GM23338 (cell line): ENCODE data around the gene ESRRB. TPM values are rescaled to one million over a fixed set of nuclear protein-coding genes. Genes with fewer than 3 reads are reported as not detected.

Experiments
- ATAC-seq: fragments of 200-7000 bp; cut with Tn5 transposase; 3 replicates; pipeline ENCODE4 v1.9.1; 2020
- DNase-seq: peaks from one replicate; pipeline ENCODE4 v3.0.0-alpha.2; 2015; ENCODE audit warnings: low spot score
- H2AFZ ChIP-seq: fragments of 200-600 bp; sonication (generic); 2 replicates; pipeline ENCODE4 v1.8.0; 2016; ENCODE audit warnings: antibody characterized with exemption, mild to moderate bottlenecking, moderate library complexity
- H3F3A ChIP-seq: fragments of 200-600 bp; sonication (generic); replicated peaks from 2 replicates; pipeline ENCODE4 v1.8.0; 2017; ENCODE audit warnings: antibody characterized with exemption, mixed run types, low read depth
- H3K27ac ChIP-seq: fragments of 200-600 bp; sonication (generic); 2 replicates; pipeline ENCODE4 v1.6.1; 2016; ENCODE audit warnings: low read depth
- H3K27me3 ChIP-seq: fragments of 200-600 bp; sonication (generic); 2 replicates; pipeline ENCODE4 v1.8.0; 2016; ENCODE audit warnings: mild to moderate bottlenecking, mixed run types, moderate library complexity; ENCODE audit not compliant: insufficient read depth
- H3K36me3 ChIP-seq: fragments of 200-600 bp; sonication (generic); 2 replicates; pipeline ENCODE4 v1.8.0; 2016; ENCODE audit warnings: mild to moderate bottlenecking; ENCODE audit not compliant: insufficient read depth
- H3K4me1 ChIP-seq: fragments of 200-600 bp; sonication (generic); 2 replicates; pipeline ENCODE4 v1.8.0; 2016; ENCODE audit warnings: mild to moderate bottlenecking, moderate library complexity; ENCODE audit not compliant: insufficient read depth
- H3K4me2 ChIP-seq: fragments of 200-600 bp; sonication (generic); 2 replicates; pipeline ENCODE4 v1.7.1; 2017; ENCODE audit warnings: mixed run types
- H3K4me3 ChIP-seq: fragments of 200-600 bp; sonication (generic); 2 replicates; pipeline ENCODE4 v1.6.1; 2016; ENCODE audit warnings: mixed run types
- H3K79me2 ChIP-seq: fragments of 200-600 bp; sonication (generic); replicated peaks from 2 replicates; pipeline ENCODE4 v1.8.0; 2017; ENCODE audit warnings: mild to moderate bottlenecking; ENCODE audit not compliant: insufficient read depth
- H3K9me2 ChIP-seq: fragments of 200-600 bp; sonication (generic); 2 replicates; pipeline ENCODE4 v1.8.0; 2017; ENCODE audit not compliant: insufficient read depth
- H4K20me1 ChIP-seq: fragments of 200-600 bp; sonication (generic); replicated peaks from 2 replicates; pipeline ENCODE4 v1.8.0; 2017; ENCODE audit warnings: mild to moderate bottlenecking; ENCODE audit not compliant: insufficient read depth
- H3K27ac Mint-ChIP-seq: 2 replicates; pipeline ENCODE4 v1.8.0; 2020; ENCODE audit warnings: inconsistent platforms, mild to moderate bottlenecking, moderate library complexity, mixed read lengths
- H3K27me3 Mint-ChIP-seq: 3 replicates; pipeline ENCODE4 v1.8.0; 2022; ENCODE audit warnings: low read depth, mild to moderate bottlenecking, moderate library complexity, mixed read lengths, inconsistent platforms; ENCODE audit not compliant: insufficient read depth, poor library complexity
- H3K36me3 Mint-ChIP-seq: 3 replicates; pipeline ENCODE4 v1.8.0; 2021; ENCODE audit warnings: low read depth, mild to moderate bottlenecking, inconsistent platforms, moderate library complexity, mixed read lengths
- H3K4me1 Mint-ChIP-seq: 3 replicates; pipeline ENCODE4 v1.8.0; 2020; ENCODE audit warnings: mild to moderate bottlenecking, inconsistent platforms, mixed read lengths
- H3K4me3 Mint-ChIP-seq: 3 replicates; pipeline ENCODE4 v1.8.0; 2021; ENCODE audit warnings: moderate library complexity, mild to moderate bottlenecking, inconsistent platforms, mixed read lengths
- H3K9me3 Mint-ChIP-seq: 3 replicates; pipeline ENCODE4 v1.8.0; 2020; ENCODE audit warnings: moderate library complexity, mild to moderate bottlenecking, inconsistent platforms, mixed read lengths
- CREB1 ChIP-seq: fragments of 250-450 bp; sonication (Bioruptor Pico); IDR thresholded peaks from 2 replicates; pipeline ENCODE4 v1.5.0; 2020; ENCODE audit warnings: low read depth, mild to moderate bottlenecking, moderate library complexity
- CTCF ChIP-seq, 2 experiments: fragments of 200-600 bp in 1 of 2; sonication (generic) in 1 of 2; conservative IDR thresholded peaks; 2 replicates each; pipeline versions ENCODE4 v1.5.1 to v1.6.1; 2016 to 2017; ENCODE audit warnings: antibody characterized with exemption in 2 of 2, low read depth in 2 of 2, mild to moderate bottlenecking in 2 of 2, moderate library complexity in 1 of 2
- EZH2 ChIP-seq: fragments of 200-600 bp; sonication (generic); IDR thresholded peaks from one replicate; pipeline ENCODE4 v1.8.0; 2017; ENCODE audit warnings: antibody characterized with exemption, mild to moderate bottlenecking, low read depth; ENCODE audit not compliant: unreplicated experiment
- EZH2phosphoT487 ChIP-seq: fragments of 200-600 bp; sonication (generic); IDR thresholded peaks from one replicate; pipeline ENCODE4 v1.8.1; 2018; ENCODE audit warnings: antibody characterized with exemption; ENCODE audit not compliant: unreplicated experiment
- JUNB ChIP-seq: IDR thresholded peaks from one replicate; pipeline ENCODE4 v1.6.1; 2016; ENCODE audit warnings: antibody characterized with exemption; ENCODE audit not compliant: unreplicated experiment
- NANOG ChIP-seq: IDR thresholded peaks from 2 replicates; pipeline ENCODE4 v1.6.1; 2016; ENCODE audit warnings: antibody characterized with exemption, borderline replicate concordance
- POLR2AphosphoS5 ChIP-seq: IDR thresholded peaks from 2 replicates; pipeline ENCODE4 v1.6.1; 2016; ENCODE audit warnings: antibody characterized with exemption, low read depth
- STAT1 ChIP-seq: IDR thresholded peaks from one replicate; pipeline ENCODE4 v1.6.1; 2016; ENCODE audit warnings: antibody characterized with exemption; ENCODE audit not compliant: unreplicated experiment
- ZNF114 ChIP-seq: fragments of 250-450 bp; sonication (Bioruptor Pico); IDR thresholded peaks from 2 replicates; pipeline ENCODE4 v1.5.0; 2020; ENCODE audit warnings: mild to moderate bottlenecking, moderate library complexity
- polyA plus RNA-seq: library from polyadenylated mRNA; unstranded; fragments of >200 nt; fragmentation: Nextera tagmentation; extraction: Ambion mirVana; gene quantifications from 2 replicates; pipeline ENCODE4 v1.2.1, GENCODE V29; 2016
- total RNA-seq: library from RNA; depleted of rRNA; stranded (reverse); fragments of >200 nt; shearing (Covaris generic); gene quantifications from 2 replicates; pipeline ENCODE4 v1.2.3, GENCODE V29; 2014
- TF ChIP-seq, protein P1 (sequence below): fragments of 250-450 bp; sonication (Bioruptor Pico); IDR thresholded peaks from 2 replicates; pipeline ENCODE4 v1.5.0; 2020; ENCODE audit warnings: mild to moderate bottlenecking, moderate library complexity
- TF ChIP-seq, protein P2 (sequence below): IDR thresholded peaks from 2 replicates; pipeline ENCODE4 v1.6.1; 2016; ENCODE audit warnings: antibody characterized with exemption

The ESRRB gene
- total and polyA plus RNA-seq, 2 experiments from 2014 or later = 0.31 to 0.52 TPM

DNA sequence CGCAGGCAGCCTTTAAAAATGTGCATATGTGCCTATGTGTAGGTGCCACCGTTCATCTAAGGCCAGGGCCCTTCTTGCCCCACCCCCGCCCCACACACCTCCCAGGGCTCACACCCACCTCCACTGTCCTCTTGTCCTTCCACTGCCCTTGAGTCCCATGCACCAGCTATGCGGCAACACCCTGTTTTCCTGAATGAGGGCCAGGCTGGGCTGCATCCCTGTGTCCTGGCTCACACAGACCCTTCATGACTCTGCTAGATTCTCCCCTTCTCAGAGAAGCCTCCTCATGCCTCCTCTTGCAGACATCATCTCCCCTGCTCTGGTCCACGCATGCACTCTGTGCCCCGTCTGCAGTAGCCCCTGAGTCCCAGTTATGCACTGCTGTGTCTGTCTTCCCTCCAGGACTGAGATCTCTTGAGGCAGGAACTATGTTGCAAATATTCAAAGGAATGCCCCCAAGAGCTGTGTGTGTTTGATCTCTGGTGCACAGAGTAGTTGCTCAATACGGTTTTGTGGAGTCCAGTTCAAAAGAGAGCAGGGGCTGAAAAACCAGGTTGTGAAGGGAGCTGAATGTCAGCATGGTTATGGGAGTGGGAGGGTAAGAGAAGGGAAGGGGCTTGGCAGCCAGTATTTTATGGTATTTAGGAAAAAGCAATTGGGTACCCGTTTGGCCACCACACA, 47.3 kb upstream of the ESRRB start (continued):
- TF ChIP-seq, protein P1, sequence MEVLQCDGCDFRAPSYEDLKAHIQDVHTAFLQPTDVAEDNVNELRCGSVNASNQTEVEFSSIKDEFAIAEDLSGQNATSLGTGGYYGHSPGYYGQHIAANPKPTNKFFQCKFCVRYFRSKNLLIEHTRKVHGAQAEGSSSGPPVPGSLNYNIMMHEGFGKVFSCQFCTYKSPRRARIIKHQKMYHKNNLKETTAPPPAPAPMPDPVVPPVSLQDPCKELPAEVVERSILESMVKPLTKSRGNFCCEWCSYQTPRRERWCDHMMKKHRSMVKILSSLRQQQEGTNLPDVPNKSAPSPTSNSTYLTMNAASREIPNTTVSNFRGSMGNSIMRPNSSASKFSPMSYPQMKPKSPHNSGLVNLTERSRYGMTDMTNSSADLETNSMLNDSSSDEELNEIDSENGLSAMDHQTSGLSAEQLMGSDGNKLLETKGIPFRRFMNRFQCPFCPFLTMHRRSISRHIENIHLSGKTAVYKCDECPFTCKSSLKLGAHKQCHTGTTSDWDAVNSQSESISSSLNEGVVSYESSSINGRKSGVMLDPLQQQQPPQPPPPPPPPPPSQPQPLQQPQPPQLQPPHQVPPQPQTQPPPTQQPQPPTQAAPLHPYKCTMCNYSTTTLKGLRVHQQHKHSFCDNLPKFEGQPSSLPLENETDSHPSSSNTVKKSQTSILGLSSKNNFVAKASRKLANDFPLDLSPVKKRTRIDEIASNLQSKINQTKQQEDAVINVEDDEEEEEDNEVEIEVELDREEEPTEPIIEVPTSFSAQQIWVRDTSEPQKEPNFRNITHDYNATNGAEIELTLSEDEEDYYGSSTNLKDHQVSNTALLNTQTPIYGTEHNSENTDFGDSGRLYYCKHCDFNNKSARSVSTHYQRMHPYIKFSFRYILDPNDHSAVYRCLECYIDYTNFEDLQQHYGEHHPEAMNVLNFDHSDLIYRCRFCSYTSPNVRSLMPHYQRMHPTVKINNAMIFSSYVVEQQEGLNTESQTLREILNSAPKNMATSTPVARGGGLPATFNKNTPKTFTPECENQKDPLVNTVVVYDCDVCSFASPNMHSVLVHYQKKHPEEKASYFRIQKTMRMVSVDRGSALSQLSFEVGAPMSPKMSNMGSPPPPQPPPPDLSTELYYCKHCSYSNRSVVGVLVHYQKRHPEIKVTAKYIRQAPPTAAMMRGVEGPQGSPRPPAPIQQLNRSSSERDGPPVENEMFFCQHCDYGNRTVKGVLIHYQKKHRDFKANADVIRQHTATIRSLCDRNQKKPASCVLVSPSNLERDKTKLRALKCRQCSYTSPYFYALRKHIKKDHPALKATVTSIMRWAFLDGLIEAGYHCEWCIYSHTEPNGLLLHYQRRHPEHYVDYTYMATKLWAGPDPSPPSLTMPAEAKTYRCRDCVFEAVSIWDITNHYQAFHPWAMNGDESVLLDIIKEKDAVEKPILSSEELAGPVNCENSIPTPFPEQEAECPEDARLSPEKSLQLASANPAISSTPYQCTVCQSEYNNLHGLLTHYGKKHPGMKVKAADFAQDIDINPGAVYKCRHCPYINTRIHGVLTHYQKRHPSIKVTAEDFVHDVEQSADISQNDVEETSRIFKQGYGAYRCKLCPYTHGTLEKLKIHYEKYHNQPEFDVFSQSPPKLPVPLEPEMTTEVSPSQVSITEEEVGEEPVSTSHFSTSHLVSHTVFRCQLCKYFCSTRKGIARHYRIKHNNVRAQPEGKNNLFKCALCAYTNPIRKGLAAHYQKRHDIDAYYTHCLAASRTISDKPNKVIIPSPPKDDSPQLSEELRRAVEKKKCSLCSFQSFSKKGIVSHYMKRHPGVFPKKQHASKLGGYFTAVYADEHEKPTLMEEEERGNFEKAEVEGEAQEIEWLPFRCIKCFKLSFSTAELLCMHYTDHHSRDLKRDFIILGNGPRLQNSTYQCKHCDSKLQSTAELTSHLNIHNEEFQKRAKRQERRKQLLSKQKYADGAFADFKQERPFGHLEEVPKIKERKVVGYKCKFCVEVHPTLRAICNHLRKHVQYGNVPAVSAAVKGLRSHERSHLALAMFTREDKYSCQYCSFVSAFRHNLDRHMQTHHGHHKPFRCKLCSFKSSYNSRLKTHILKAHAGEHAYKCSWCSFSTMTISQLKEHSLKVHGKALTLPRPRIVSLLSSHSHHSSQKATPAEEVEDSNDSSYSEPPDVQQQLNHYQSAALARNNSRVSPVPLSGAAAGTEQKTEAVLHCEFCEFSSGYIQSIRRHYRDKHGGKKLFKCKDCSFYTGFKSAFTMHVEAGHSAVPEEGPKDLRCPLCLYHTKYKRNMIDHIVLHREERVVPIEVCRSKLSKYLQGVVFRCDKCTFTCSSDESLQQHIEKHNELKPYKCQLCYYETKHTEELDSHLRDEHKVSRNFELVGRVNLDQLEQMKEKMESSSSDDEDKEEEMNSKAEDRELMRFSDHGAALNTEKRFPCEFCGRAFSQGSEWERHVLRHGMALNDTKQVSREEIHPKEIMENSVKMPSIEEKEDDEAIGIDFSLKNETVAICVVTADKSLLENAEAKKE (CRISPR knock-in tag) = no peak
- TF ChIP-seq POLR2AphosphoS5 = no peak

GRCh38 chr14:76329154-76329928, 46.6 kb upstream of the ESRRB start:
- Mint-ChIP-seq H3K4me3 (peak overlapping the region; percentile 74), H3K4me1 (peaks cover 33% of the 10 kb centered on the region), H3K9me3 (no peaks in the 10 kb centered on the region), H3K36me3 (no peaks in the 10 kb centered on the region), H3K27ac (peak overlapping the region; percentile 48; the same call in 1 of the 2 replicates), H3K27me3 (peaks cover 29% of the 10 kb centered on the region)
- ATAC-seq = peak; percentile 72
- Histone ChIP-seq H3K79me2 (no peaks in the 10 kb centered on the region), H3K4me1 (peaks cover 25% of the 10 kb centered on the region), H3K27ac (no peak overlapping the region), H3K4me3 (peak overlapping the region; percentile 74), H2AFZ (peak overlapping the region; percentile 98), H3K9me2 (no peaks in the 10 kb centered on the region), H3K4me2 (peak overlapping the region; percentile 94), H3K27me3 (peaks cover 10% of the 10 kb centered on the region), H4K20me1 (no peaks in the 10 kb centered on the region), H3F3A (no peaks in the 10 kb centered on the region), H3K36me3 (no peaks in the 10 kb centered on the region)
- no peak for TF ChIP-seq JUNB
- no peak for TF ChIP-seq STAT1
- TF ChIP-seq CREB1 (CRISPR knock-in tag) = no peak
- no peak for TF ChIP-seq EZH2phosphoT487
- no peak for TF ChIP-seq EZH2
- TF ChIP-seq CTCF (conservative IDR thresholded peaks at IDR 0.05; ENCODE audit: low read depth in 2 of 2) = no peak
- no peak for TF ChIP-seq ZNF114 (CRISPR knock-in tag)
- TF ChIP-seq, protein P2, sequence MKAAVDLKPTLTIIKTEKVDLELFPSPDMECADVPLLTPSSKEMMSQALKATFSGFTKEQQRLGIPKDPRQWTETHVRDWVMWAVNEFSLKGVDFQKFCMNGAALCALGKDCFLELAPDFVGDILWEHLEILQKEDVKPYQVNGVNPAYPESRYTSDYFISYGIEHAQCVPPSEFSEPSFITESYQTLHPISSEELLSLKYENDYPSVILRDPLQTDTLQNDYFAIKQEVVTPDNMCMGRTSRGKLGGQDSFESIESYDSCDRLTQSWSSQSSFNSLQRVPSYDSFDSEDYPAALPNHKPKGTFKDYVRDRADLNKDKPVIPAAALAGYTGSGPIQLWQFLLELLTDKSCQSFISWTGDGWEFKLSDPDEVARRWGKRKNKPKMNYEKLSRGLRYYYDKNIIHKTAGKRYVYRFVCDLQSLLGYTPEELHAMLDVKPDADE = no peak
- no peak for TF ChIP-seq NANOG
- DNase-seq = peak; percentile 82
